K562 (cell line): Measurements from ENCODE around the gene RAB12. TPM values are rescaled to one million over a fixed set of nuclear protein-coding genes. Genes with fewer than 3 reads are reported as not detected.
A peak's percentile ranks its signal among the peaks of the same experiment; 100 is the strongest.

ENCODE experiments used
- ATAC-seq: fragments of 200-7000 bp; cut with Tn5 transposase; 3 replicates; pipeline ENCODE4 v1.9.1; 2020; ENCODE audit warnings: moderate library complexity
- BruUV-seq: library from RNA; stranded (reverse); fragments of 400-500 nt; replicated peaks from 2 replicates; lab custom pipeline; 2021; lab: Mats Ljungman, UMichigan
- CTCF ChIA-PET: fragments of 300-600 bp; formaldehyde crosslinking; extraction: SDS; loops from one replicate; lab custom pipeline; 2021; ENCODE audit warnings: low intra/inter-chr PET ratio; lab: Yijun Ruan, JAX
- POLR2A ChIA-PET: fragments of 300-600, 350-650 bp; sonication (Branson Sonifier 250); formaldehyde crosslinking; extraction: SDS; loops from one replicate; lab custom pipeline; 2021; ENCODE audit warnings: antibody characterized with exemption, inconsistent platforms; lab: Yijun Ruan, JAX
- DNase-seq, 4 experiments: peaks; one replicate each; pipeline versions ENCODE4 v3.0.0 to v3.0.0-alpha.2; 2011 to 2018; ENCODE audit warnings: low spot score in 3 of 4, mixed read lengths in 3 of 4; ENCODE audit errors: extremely low read depth in 1 of 4
- FAIRE-seq: peaks from 2 replicates; lab custom pipeline; 2011; peaks lifted over from hg19 to GRCh38; lab: Jason Lieb, UNC
- H2AFZ ChIP-seq: 2 replicates; pipeline ENCODE4 v1.6.0; 2011; ENCODE audit warnings: low read depth, low read length, control low read depth, inconsistent platforms
- H3K27ac ChIP-seq: fragments of 200-600 bp; 3 replicates; pipeline ENCODE4 v1.8.0; 2011; ENCODE audit warnings: low read depth, mild to moderate bottlenecking, control low read depth, inconsistent platforms, low read length, moderate library complexity, mixed read lengths; ENCODE audit errors: extremely low read depth
- H3K27me3 ChIP-seq, 2 experiments: fragments of 300-600 bp in 1 of 2; 2 replicates in 1 of 2; 3 replicates in 1 of 2; pipeline versions ENCODE4 v1.6.0 to v1.8.0; 2011; ENCODE audit warnings: inconsistent platforms in 2 of 2, low read length in 2 of 2, mild to moderate bottlenecking in 1 of 2, mixed read lengths in 1 of 2, moderate library complexity in 1 of 2; ENCODE audit not compliant: control insufficient read depth in 2 of 2, insufficient read depth in 2 of 2
- H3K36me3 ChIP-seq: fragments of 300-600 bp; 3 replicates; pipeline ENCODE4 v1.8.0; 2011; ENCODE audit warnings: mild to moderate bottlenecking, low read length, inconsistent platforms; ENCODE audit not compliant: control insufficient read depth, insufficient read depth
- H3K4me1 ChIP-seq, 2 experiments: fragments of 200-600 bp in 1 of 2; replicated peaks in 1 of 2; 2 replicates in 1 of 2; 3 replicates in 1 of 2; pipeline versions ENCODE4 v1.5.1 to v1.8.0; 2011; ENCODE audit warnings: inconsistent platforms in 2 of 2, low read length in 2 of 2, mild to moderate bottlenecking in 1 of 2, mixed read lengths in 1 of 2, moderate library complexity in 1 of 2; ENCODE audit not compliant: control insufficient read depth in 2 of 2, insufficient read depth in 2 of 2
- H3K4me2 ChIP-seq: 2 replicates; pipeline ENCODE4 v1.6.1; 2011; ENCODE audit warnings: low read length, control low read depth, inconsistent platforms, mixed read lengths; ENCODE audit not compliant: insufficient read depth
- H3K4me3 ChIP-seq: fragments of 200-600 bp; sonication (generic), shearing (Covaris generic); 2 replicates; pipeline ENCODE4 v1.5.1; 2016; ENCODE audit warnings: control low read depth, inconsistent platforms
- H3K79me2 ChIP-seq: fragments of 200-600 bp; 3 replicates; pipeline ENCODE4 v1.8.0; 2011; ENCODE audit warnings: low read length, inconsistent platforms; ENCODE audit not compliant: control insufficient read depth, insufficient read depth
- H3K9ac ChIP-seq, 2 experiments: 2 replicates each; pipeline versions ENCODE4 v1.6.0 to v1.6.1; 2011; ENCODE audit warnings: low read depth in 2 of 2, low read length in 2 of 2, control low read depth in 1 of 2, inconsistent platforms in 1 of 2, mild to moderate bottlenecking in 1 of 2, mixed read lengths in 1 of 2; ENCODE audit not compliant: insufficient read depth in 1 of 2
- H3K9me1 ChIP-seq: one replicate; pipeline ENCODE4 v1.6.0; 2011; ENCODE audit warnings: inconsistent platforms, mild to moderate bottlenecking, low read length, moderate library complexity; ENCODE audit not compliant: control insufficient read depth, insufficient read depth
- H3K9me3 ChIP-seq: replicated peaks from 2 replicates; pipeline ENCODE4 v1.5.1; 2011; ENCODE audit warnings: low read depth, low read length, inconsistent platforms; ENCODE audit not compliant: control insufficient read depth, insufficient read depth
- H4K20me1 ChIP-seq: replicated peaks from 2 replicates; pipeline ENCODE4 v1.6.1; 2011; ENCODE audit warnings: low read length, inconsistent platforms, mixed read lengths; ENCODE audit not compliant: control insufficient read depth, insufficient read depth
- BCOR ChIP-seq: fragments of 450-650 bp; IDR thresholded peaks from 2 replicates; pipeline ENCODE4 v1.6.1; 2016
- FOXK2 ChIP-seq, 2 experiments: fragments of 450-650 bp; IDR thresholded peaks in 1 of 2; conservative IDR thresholded peaks in 1 of 2; 2 replicates each; pipeline ENCODE4 v1.6.1; 2016; ENCODE audit warnings: low read depth in 2 of 2, mild to moderate bottlenecking in 1 of 2
- HMGN3 ChIP-seq: IDR thresholded peaks from 2 replicates; pipeline ENCODE4 v1.6.1; 2011; ENCODE audit warnings: borderline replicate concordance, low read depth, mild to moderate bottlenecking, mixed read lengths, low read length; ENCODE audit not compliant: insufficient read length; ENCODE audit errors: extremely low read depth
- IFI16 ChIP-seq: fragments of 250-450 bp; sonication (Bioruptor Pico); IDR thresholded peaks from 2 replicates; pipeline ENCODE4 v2.1.2; 2022; ENCODE audit warnings: mild to moderate bottlenecking, inconsistent platforms
- KDM5B ChIP-seq: fragments of 200-600 bp; sonication (generic); IDR thresholded peaks from 2 replicates; pipeline ENCODE4 v1.6.1; 2012; ENCODE audit warnings: low read depth, mild to moderate bottlenecking, moderate library complexity, low read length, control low read depth, inconsistent platforms; ENCODE audit not compliant: insufficient replicate concordance
- KHSRP ChIP-seq: fragments of 450-650 bp; IDR thresholded peaks from 2 replicates; pipeline ENCODE4 v1.6.1; 2017
- MAFK ChIP-seq: IDR thresholded peaks from 2 replicates; pipeline ENCODE4 v1.6.1; 2011; ENCODE audit warnings: low read length, improper control_type of control experiment
- NCOA6 ChIP-seq: fragments of 450-650 bp; IDR thresholded peaks from 2 replicates; pipeline ENCODE4 v1.6.1; 2017; ENCODE audit warnings: mild to moderate bottlenecking
- TBP ChIP-seq: optimal IDR thresholded peaks from 2 replicates; pipeline ENCODE3; 2011; ENCODE audit warnings: low read depth, low read length, improper control_type of control experiment
- ZNF239 ChIP-seq: fragments of 250-450 bp; sonication (Bioruptor Pico); IDR thresholded peaks from 2 replicates; pipeline ENCODE4 v1.4.0; 2020; ENCODE audit warnings: mild to moderate bottlenecking
- WGBS: fragments of 100-300 bp; shearing (Covaris generic); methylation state at CpG from one replicate; pipeline ENCODE4 v1.1.6; 2016; ENCODE audit warnings: low coverage, mixed read lengths; ENCODE audit not compliant: insufficient coverage; ENCODE audit errors: missing lambda C conversion rate; 5-methylcytosine and 5-hydroxymethylcytosine counted together
- in situ Hi-C: fragments of 300-500 bp; cut with MboI; formaldehyde crosslinking; loops from 4 replicates; pipeline ENCODE4 v1.15.0; 2018; ENCODE audit warnings: inconsistent platforms, mixed read lengths
- intact Hi-C: fragments of 100-400 bp; cut with micrococcal nuclease; formaldehyde crosslinking; loops from 2 replicates; pipeline ENCODE4 v1.14.2; 2022
- polyA plus RNA-seq, 8 experiments: library from polyadenylated mRNA; depleted of rRNA in 4 of 8; stranded (reverse) in 5 of 8; unstranded in 3 of 8; fragments of >200 nt; fragmentation: Nextera tagmentation in 2 of 8; fragmentation: Illumina TruSeq in 1 of 8; extraction: Ambion mirVana in 2 of 8; extraction: Trizol in 1 of 8; gene quantifications; 2 replicates each; pipeline versions ENCODE4 v1.2.1 to v1.2.3, GENCODE V29; 2011 to 2014; ENCODE audit warnings: inconsistent platforms in 1 of 8, missing spikeins in 1 of 8
- total RNA-seq, 7 experiments: library from RNA; depleted of rRNA in 6 of 7; stranded (reverse); fragments of >200 nt in 6 of 7; fragmentation: Illumina TruSeq in 2 of 7; extraction: Trizol in 2 of 7; gene quantifications; 2 replicates each; pipeline versions ENCODE4 v1.2.1 to v1.2.3, GENCODE V29; 2011 to 2021; ENCODE audit warnings: low replicate concordance in 1 of 7
- TF ChIP-seq, protein P1 (sequence below): fragments of 450-650 bp; IDR thresholded peaks from 2 replicates; pipeline ENCODE4 v1.6.1; 2018; ENCODE audit warnings: mild to moderate bottlenecking, low read depth; ENCODE audit not compliant: partially characterized antibody

RAB12 gene
- total and polyA plus RNA-seq, 9 of the 15 experiments (the other 6 are each of a cell fraction or from before 2014, with no cell fraction given): 0.48 to 21.6 (median 18.8) TPM

DNA sequence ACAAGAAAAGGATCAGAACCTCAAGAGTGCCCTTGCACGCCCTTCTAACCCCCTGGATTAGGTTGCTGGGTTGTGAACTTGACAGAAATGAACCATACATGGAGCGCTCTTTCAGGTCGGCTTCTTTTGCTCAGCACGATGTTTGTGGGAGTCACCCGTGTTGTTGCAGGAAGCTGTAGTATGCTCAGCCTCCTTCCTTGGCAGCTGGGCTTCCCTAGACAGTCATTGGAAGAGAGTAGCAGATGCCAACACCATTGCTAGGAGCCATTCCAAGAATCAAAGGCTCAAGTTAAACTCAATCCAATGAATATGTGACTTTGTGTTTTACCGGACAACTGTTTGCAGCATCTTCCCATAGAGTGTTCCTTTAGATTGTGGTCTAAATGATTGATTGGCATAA is 47.0 kb downstream of the RAB12 start:
- Histone ChIP-seq H3K9ac (no peak overlapping the region), H3K4me1 (peaks cover 9 to 13% of the 10 kb centered on the region in 2 experiments; a peak in 3 of 5 replicates), H2AFZ (peak overlapping the region; percentile 61), H3K4me3 (no peak overlapping the region), H3K27me3 (no peaks in the 10 kb centered on the region; a peak in 2 of 5 replicates), H3K9me3 (no peaks in the 10 kb centered on the region), H3K27ac (no peak overlapping the region), H4K20me1 (no peaks in the 10 kb centered on the region), H3K4me2 (no peak overlapping the region), H3K79me2 (no peaks in the 10 kb centered on the region), H3K9me1 (no peaks in the 10 kb centered on the region), H3K36me3 (no peaks in the 10 kb centered on the region)
- no TSS peak for BruUV-seq
- POLR2A ChIA-PET: no interaction called here
- WGBS: 42% methylated on average over 6 of the region's 6 CpGs
- FAIRE-seq: no peak
- no peak for DNase-seq
- CTCF ChIA-PET: no interaction called here
- intact Hi-C loops (loop anchor here (10.0 kb wide), 1 partner anchor 229 kb away; no protein-coding TSS in a partner anchor), in situ Hi-C loops (loop anchor here (5.0 to 25.0 kb wide), 2 partner anchors 326 to 856 kb away; no protein-coding TSS in a partner anchor)
- no peak for TF ChIP-seq MAFK
- TF ChIP-seq BCOR: no peak
- no peak for TF ChIP-seq FOXK2 (conservative IDR thresholded peaks at IDR 0.05 in 1 of 2, IDR thresholded peaks at IDR 0.05 in 1 of 2; ENCODE audit: low read depth in 2 of 2)
- no peak for TF ChIP-seq IFI16 (CRISPR knock-in tag)
- TF ChIP-seq, protein P1, sequence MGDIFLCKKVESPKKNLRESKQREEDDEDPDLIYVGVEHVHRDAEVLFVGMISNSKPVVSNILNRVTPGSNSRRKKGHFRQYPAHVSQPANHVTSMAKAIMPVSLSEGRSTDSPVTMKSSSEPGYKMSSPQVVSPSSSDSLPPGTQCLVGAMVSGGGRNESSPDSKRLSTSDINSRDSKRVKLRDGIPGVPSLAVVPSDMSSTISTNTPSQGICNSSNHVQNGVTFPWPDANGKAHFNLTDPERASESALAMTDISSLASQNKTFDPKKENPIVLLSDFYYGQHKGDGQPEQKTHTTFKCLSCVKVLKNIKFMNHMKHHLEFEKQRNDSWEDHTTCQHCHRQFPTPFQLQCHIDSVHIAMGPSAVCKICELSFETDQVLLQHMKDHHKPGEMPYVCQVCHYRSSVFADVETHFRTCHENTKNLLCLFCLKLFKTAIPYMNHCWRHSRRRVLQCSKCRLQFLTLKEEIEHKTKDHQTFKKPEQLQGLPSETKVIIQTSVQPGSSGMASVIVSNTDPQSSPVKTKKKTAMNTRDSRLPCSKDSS: no peak
- no peak for TF ChIP-seq NCOA6
- no peak for TF ChIP-seq KHSRP
- no peak for TF ChIP-seq KDM5B
- TF ChIP-seq HMGN3: no peak
- TF ChIP-seq TBP: no peak
- no peak for TF ChIP-seq ZNF239
- ATAC-seq: no peak
